ENCODE data around the gene CFAP410. TPM values are rescaled to one million over a fixed set of nuclear protein-coding genes. Genes with fewer than 3 reads are reported as not detected.

CFAP410 gene
- total and polyA plus RNA-seq, 8 donors, result 16.5 to 31.5 (median 21.1) TPM

- TF ChIP-seq CTCF (IDR thresholded peaks at IDR 0.05), result no peak
- no peak for ATAC-seq
- Histone ChIP-seq H3K9me3 (no peaks in the 10 kb centered on the region), H3K27ac (no peak overlapping the region), H3K27me3 (peaks cover 7 to 30% of the 10 kb centered on the region in 2 donors), H3K36me3 (no peaks in the 10 kb centered on the region), H3K4me1 (peaks cover 0 to 6% of the 10 kb centered on the region in 2 donors), H3K4me3 (no peak overlapping the region)
- peak in 1 of 4 donors; percentile 54 for DNase-seq
- intact Hi-C loops (cut with DNase I), result no loop called here
Observed at GRCh38 chr21:44282370-44282769, 56.8 kb downstream of the CFAP410 start.

GRCh38 chr21:44281801-44282200, 57.4 kb downstream of the CFAP410 start:
- Histone ChIP-seq H3K9me3 (no peaks in the 10 kb centered on the region), H3K4me1 (peaks cover 0 to 6% of the 10 kb centered on the region in 2 donors), H3K4me3 (no peak overlapping the region), H3K27me3 (peaks cover 7 to 25% of the 10 kb centered on the region in 2 donors), H3K27ac (no peak overlapping the region), H3K36me3 (no peaks in the 10 kb centered on the region)
- ATAC-seq (no peak), DNase-seq (peak in 1 of 4 donors; percentile 53)
- intact Hi-C loops (cut with DNase I), result no loop called here
- TF ChIP-seq CTCF (IDR thresholded peaks at IDR 0.05), result no peak

- Histone ChIP-seq H3K27me3 (peaks cover 0 to 3% of the 10 kb centered on the region in 2 donors), H3K27ac (no peak overlapping the region), H3K9me3 (no peaks in the 10 kb centered on the region), H3K4me1 (no peaks in the 10 kb centered on the region), H3K36me3 (no peaks in the 10 kb centered on the region), H3K4me3 (no peak overlapping the region)
- ATAC-seq (no peak), DNase-seq (peak in 1 of 4 donors; percentile 38)
- no peak for TF ChIP-seq CTCF (IDR thresholded peaks at IDR 0.05)
- intact Hi-C loops (cut with DNase I), result no loop called here
Observed at GRCh38 chr21:44279354-44280260, 59.6 kb downstream of the CFAP410 start.

Other genes with a start within 250 kb of the CFAP410 start
- gene PWP2, start 232.0 kb downstream of the CFAP410 start, total RNA-seq, result 1 to 10 TPM; 3.9 to 6.7 TPM
- 10 to 100 TPM in 1 of 6 donors, 1 to 10 TPM in 5; 1.7 to 10.8 (median 8.6) TPM for gene PWP2, start 232.0 kb downstream of the CFAP410 start, polyA plus RNA-seq (ENCODE audit: insufficient read length in 6 of 6)
- gene GATD3, start 205.7 kb downstream of the CFAP410 start, total RNA-seq, result 10 to 100 TPM in 1 of 2 donors, 1 to 10 TPM in 1; 8.8 to 10.8 TPM
- 10 to 100 TPM; 22.3 to 50.1 (median 36.2) TPM for gene GATD3, start 205.7 kb downstream of the CFAP410 start, polyA plus RNA-seq (ENCODE audit: insufficient read length in 6 of 6)
- gene ICOSLG, start 98.4 kb downstream of the CFAP410 start, total RNA-seq, result 1 to 10 TPM; 3.9 to 4.6 TPM
- 1 to 10 TPM; 1.7 to 3.3 (median 2.1) TPM for gene ICOSLG, start 98.4 kb downstream of the CFAP410 start, polyA plus RNA-seq (ENCODE audit: insufficient read length in 6 of 6)
- not detected for gene DNMT3L, start 77.5 kb downstream of the CFAP410 start, total RNA-seq
- gene DNMT3L, start 77.5 kb downstream of the CFAP410 start, polyA plus RNA-seq (ENCODE audit: insufficient read length in 6 of 6), result not detected
- gene AIRE, start 53.5 kb downstream of the CFAP410 start, total RNA-seq, result under 1 TPM in 1 of 2 donors, not detected in 1; 0.06 TPM
- gene AIRE, start 53.5 kb downstream of the CFAP410 start, polyA plus RNA-seq (ENCODE audit: insufficient read length in 6 of 6), result under 1 TPM in 5 of 6 donors, not detected in 1; 0.06 to 0.21 (median 0.09) TPM
- 100 to 1,000 TPM; 109 to 116 TPM for gene PFKL, start 39.3 kb downstream of the CFAP410 start, total RNA-seq
- 100 to 1,000 TPM in 1 of 6 donors, 10 to 100 TPM in 5; 80.3 to 110 (median 87.1) TPM for gene PFKL, start 39.3 kb downstream of the CFAP410 start, polyA plus RNA-seq (ENCODE audit: insufficient read length in 6 of 6)
- 10 to 100 TPM; 11.0 to 25.6 TPM for gene TRPM2, start 14.2 kb upstream of the CFAP410 start, total RNA-seq
- 1 to 10 TPM; 1.2 to 1.8 (median 1.5) TPM for gene TRPM2, start 14.2 kb upstream of the CFAP410 start, polyA plus RNA-seq (ENCODE audit: insufficient read length in 6 of 6)
- gene LRRC3, start 116.1 kb upstream of the CFAP410 start, total RNA-seq, result 1 to 10 TPM; 2.4 to 5.7 TPM
- 1 to 10 TPM; 4.9 to 7.0 (median 6.3) TPM for gene LRRC3, start 116.1 kb upstream of the CFAP410 start, polyA plus RNA-seq (ENCODE audit: insufficient read length in 6 of 6)
- gene KRTAP10-1, start 200.8 kb upstream of the CFAP410 start, total RNA-seq, result not detected
- not detected for gene KRTAP10-1, start 200.8 kb upstream of the CFAP410 start, polyA plus RNA-seq (ENCODE audit: insufficient read length in 6 of 6)
- under 1 TPM in 1 of 2 donors, not detected in 1; 0.24 TPM for gene KRTAP10-2, start 212.1 kb upstream of the CFAP410 start, total RNA-seq
- not detected for gene KRTAP10-2, start 212.1 kb upstream of the CFAP410 start, polyA plus RNA-seq (ENCODE audit: insufficient read length in 6 of 6)
- gene KRTAP10-3, start 219.4 kb upstream of the CFAP410 start, total RNA-seq, result not detected
- not detected for gene KRTAP10-3, start 219.4 kb upstream of the CFAP410 start, polyA plus RNA-seq (ENCODE audit: insufficient read length in 6 of 6)
- gene KRTAP10-4, start 234.3 kb upstream of the CFAP410 start, total RNA-seq, result not detected
- not detected for gene KRTAP10-4, start 234.3 kb upstream of the CFAP410 start, polyA plus RNA-seq (ENCODE audit: insufficient read length in 6 of 6)
- not detected for gene KRTAP10-5, start 241.2 kb upstream of the CFAP410 start, total RNA-seq
- not detected for gene KRTAP10-5, start 241.2 kb upstream of the CFAP410 start, polyA plus RNA-seq (ENCODE audit: insufficient read length in 6 of 6)